Smooth muscle cell (in vitro differentiated cells): Measurements from ENCODE around the gene PCBP1. TPM values are rescaled to one million over a fixed set of nuclear protein-coding genes. Genes with fewer than 3 reads are reported as not detected.

Source experiments
- DNase-seq: peaks from one replicate; lab custom pipeline; 2025; ENCODE audit not compliant: unreplicated experiment; lab: John Stamatoyannopoulos, UW
- H2AFZ ChIP-seq: fragments of 200-600 bp; sonication (generic); 2 replicates; pipeline ENCODE4 v1.6.0; 2016; ENCODE audit warnings: antibody characterized with exemption, low read depth, mild to moderate bottlenecking
- H3F3A ChIP-seq: fragments of 200-600 bp; sonication (generic); 2 replicates; pipeline ENCODE4 v1.6.0; 2017; ENCODE audit warnings: antibody characterized with exemption, low read depth
- H3K27ac ChIP-seq: fragments of 200-600 bp; sonication (generic); 2 replicates; pipeline ENCODE4 v1.5.1; 2016; ENCODE audit warnings: low read depth, mild to moderate bottlenecking
- H3K27me3 ChIP-seq: fragments of 200-600 bp; sonication (generic); 2 replicates; pipeline ENCODE4 v1.6.1; 2016; ENCODE audit warnings: low read depth, mild to moderate bottlenecking
- H3K36me3 ChIP-seq: fragments of 200-600 bp; sonication (generic); 2 replicates; pipeline ENCODE4 v1.5.1; 2016; ENCODE audit warnings: low read depth
- H3K4me1 ChIP-seq: fragments of 200-600 bp; sonication (generic); 2 replicates; pipeline ENCODE4 v1.5.1; 2016; ENCODE audit warnings: low read depth
- H3K4me2 ChIP-seq: fragments of 200-600 bp; sonication (generic); 2 replicates; pipeline ENCODE4 v1.6.0; 2016; ENCODE audit warnings: mild to moderate bottlenecking
- H3K4me3 ChIP-seq: fragments of 200-600 bp; sonication (generic); 2 replicates; pipeline ENCODE4 v1.5.1; 2016; ENCODE audit warnings: mild to moderate bottlenecking
- H3K79me2 ChIP-seq: fragments of 200-600 bp; sonication (generic); 2 replicates; pipeline ENCODE4 v1.6.0; 2016; ENCODE audit warnings: low read depth, mild to moderate bottlenecking
- H3K9ac ChIP-seq: fragments of 200-600 bp; sonication (generic); 2 replicates; pipeline ENCODE4 v1.6.0; 2016; ENCODE audit warnings: low read depth
- H3K9me3 ChIP-seq: fragments of 200-600 bp; sonication (generic); replicated peaks from 2 replicates; pipeline ENCODE4 v1.5.1; 2016; ENCODE audit warnings: low read depth
- H4K20me1 ChIP-seq: fragments of 200-600 bp; sonication (generic); 2 replicates; pipeline ENCODE4 v1.6.0; 2016; ENCODE audit warnings: low read depth
- WGBS: methylation state at CpG from one replicate; pipeline ENCODE4 v1.1.7; 2016; ENCODE audit warnings: low lambda C conversion rate; 5-methylcytosine and 5-hydroxymethylcytosine counted together
- polyA plus RNA-seq: library from polyadenylated mRNA; unstranded; fragments of >200 nt; fragmentation: Nextera tagmentation; extraction: Ambion mirVana; gene quantifications from 2 replicates; pipeline ENCODE4 v1.2.1, GENCODE V29; 2016
- total RNA-seq: library from RNA; depleted of rRNA; stranded (reverse); fragments of >200 nt; gene quantifications from 2 replicates; pipeline ENCODE4 v1.2.3, GENCODE V29; 2014
- TF ChIP-seq, protein P1 (sequence below): fragments of 200-600 bp; sonication (generic); IDR thresholded peaks from 2 replicates; pipeline ENCODE4 v1.5.1; 2017; ENCODE audit warnings: borderline replicate concordance, mild to moderate bottlenecking, antibody characterized with exemption; ENCODE audit not compliant: insufficient read depth, poor library complexity, severe bottlenecking

The PCBP1 gene
- total and polyA plus RNA-seq, 2 experiments from 2014 or later, result 109 to 145 TPM

DNA sequence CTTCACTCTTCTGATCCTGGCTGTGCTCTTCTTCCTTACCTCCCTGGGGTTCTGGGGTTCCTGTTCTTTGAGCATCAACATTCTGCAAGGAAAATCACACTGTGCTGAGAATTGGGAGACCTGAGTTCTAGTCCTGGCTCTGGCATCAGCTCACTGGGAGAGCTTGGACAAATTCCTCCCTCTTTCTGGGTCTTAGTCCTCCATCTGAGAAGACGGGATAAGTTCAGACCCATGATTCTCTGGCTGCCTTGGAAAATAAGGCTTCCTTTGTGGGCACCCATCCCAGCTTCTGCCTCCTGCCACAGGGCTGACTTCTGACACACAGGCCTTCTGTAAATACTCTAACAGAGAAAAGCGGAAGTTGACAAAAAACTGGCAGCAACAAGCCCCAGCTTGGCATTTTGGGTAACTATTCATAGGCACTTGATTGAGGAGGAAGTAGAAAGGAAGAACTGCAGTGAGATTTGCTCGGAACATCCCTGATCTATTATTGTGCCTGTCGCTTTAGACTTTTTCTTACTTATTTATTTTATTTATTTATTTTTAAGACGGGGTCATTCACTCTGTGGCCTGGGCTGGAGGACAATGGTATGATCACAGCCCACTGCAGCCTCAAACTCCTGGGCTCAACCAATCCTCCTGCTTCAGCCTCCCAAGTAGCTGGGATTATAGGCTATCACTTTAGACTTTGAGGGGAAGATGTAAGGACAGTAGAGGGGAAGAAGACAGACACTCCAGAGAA, 7.9 kb downstream of the PCBP1 start:
- H3K4me1 ChIP-seq, result no peaks in the 10 kb centered on the region
- no peaks in the 10 kb centered on the region for H3K79me2 ChIP-seq
- H3K36me3 ChIP-seq, result no peaks in the 10 kb centered on the region
- no peak for DNase-seq
- 90% methylated on average over 5 of the region's 5 CpGs for WGBS
- no peaks in the 10 kb centered on the region for H3F3A ChIP-seq
- TF ChIP-seq, protein P1, sequence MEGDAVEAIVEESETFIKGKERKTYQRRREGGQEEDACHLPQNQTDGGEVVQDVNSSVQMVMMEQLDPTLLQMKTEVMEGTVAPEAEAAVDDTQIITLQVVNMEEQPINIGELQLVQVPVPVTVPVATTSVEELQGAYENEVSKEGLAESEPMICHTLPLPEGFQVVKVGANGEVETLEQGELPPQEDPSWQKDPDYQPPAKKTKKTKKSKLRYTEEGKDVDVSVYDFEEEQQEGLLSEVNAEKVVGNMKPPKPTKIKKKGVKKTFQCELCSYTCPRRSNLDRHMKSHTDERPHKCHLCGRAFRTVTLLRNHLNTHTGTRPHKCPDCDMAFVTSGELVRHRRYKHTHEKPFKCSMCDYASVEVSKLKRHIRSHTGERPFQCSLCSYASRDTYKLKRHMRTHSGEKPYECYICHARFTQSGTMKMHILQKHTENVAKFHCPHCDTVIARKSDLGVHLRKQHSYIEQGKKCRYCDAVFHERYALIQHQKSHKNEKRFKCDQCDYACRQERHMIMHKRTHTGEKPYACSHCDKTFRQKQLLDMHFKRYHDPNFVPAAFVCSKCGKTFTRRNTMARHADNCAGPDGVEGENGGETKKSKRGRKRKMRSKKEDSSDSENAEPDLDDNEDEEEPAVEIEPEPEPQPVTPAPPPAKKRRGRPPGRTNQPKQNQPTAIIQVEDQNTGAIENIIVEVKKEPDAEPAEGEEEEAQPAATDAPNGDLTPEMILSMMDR, result no peak
- H3K27me3 ChIP-seq, result no peaks in the 10 kb centered on the region
- H4K20me1 ChIP-seq, result no peaks in the 10 kb centered on the region
- H3K4me3 ChIP-seq, result no peak overlapping the region
- H3K9me3 ChIP-seq, result no peaks in the 10 kb centered on the region
- H3K27ac ChIP-seq, result no peak overlapping the region
- H3K9ac ChIP-seq, result no peak overlapping the region
- H3K4me2 ChIP-seq, result no peak overlapping the region
- H2AFZ ChIP-seq, result no peak overlapping the region

DNA sequence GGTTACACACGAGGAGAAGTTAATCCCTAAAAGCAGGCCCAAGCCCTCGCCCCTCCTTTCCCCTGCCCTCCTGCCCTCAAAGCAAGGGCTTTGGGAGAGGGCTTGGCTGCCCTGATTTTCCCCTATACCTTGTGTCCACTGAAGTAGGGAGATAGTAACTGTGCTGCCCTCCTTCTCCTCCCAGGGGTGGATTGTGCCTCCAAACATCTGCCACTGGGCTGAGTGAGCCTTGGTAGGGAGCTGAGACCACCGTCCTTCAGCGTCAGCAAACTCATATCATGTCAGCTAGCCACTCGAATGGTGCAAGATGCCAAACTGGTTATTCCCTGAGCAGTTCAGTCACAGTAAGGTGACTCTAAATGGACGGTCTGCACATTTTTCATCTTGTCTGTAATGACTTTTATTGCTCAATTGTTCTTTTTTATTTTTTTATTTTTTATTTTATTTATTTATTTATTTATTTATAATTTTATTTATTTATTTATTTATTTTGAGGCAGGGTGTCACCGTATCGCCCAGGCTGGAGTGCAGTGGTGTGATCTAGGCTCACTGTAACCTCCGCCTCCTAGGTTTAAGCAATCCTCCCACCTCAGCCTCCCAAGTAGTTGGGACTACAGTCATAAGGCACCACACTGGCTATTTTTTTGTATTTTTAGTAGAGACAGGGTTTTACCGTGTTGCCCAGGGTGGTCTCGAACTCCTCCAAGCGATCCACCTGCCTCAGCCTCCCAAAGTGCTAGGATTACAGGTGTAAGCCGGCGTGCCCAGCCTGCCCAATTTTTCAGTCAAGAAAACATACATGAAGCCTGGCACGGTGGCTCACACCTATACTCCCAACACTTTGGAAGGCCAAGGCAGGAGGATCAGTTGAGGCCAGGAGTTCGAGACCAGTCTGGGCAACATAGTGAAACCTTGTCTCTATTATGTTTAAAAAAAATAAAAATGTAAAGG, 8.7 kb downstream of the PCBP1 start:
- Histone ChIP-seq H3K4me3 (no peak overlapping the region), H3K4me1 (no peaks in the 10 kb centered on the region), H3K9me3 (no peaks in the 10 kb centered on the region), H3K27me3 (no peaks in the 10 kb centered on the region), H3K9ac (no peak overlapping the region), H3K4me2 (no peak overlapping the region), H3K27ac (no peak overlapping the region), H4K20me1 (no peaks in the 10 kb centered on the region), H3K36me3 (no peaks in the 10 kb centered on the region), H3K79me2 (no peaks in the 10 kb centered on the region), H2AFZ (no peak overlapping the region), H3F3A (no peaks in the 10 kb centered on the region)
- TF ChIP-seq, protein P1, result no peak
- no peak for DNase-seq
- WGBS, result 93% methylated on average over 16 of the region's 16 CpGs

DNA sequence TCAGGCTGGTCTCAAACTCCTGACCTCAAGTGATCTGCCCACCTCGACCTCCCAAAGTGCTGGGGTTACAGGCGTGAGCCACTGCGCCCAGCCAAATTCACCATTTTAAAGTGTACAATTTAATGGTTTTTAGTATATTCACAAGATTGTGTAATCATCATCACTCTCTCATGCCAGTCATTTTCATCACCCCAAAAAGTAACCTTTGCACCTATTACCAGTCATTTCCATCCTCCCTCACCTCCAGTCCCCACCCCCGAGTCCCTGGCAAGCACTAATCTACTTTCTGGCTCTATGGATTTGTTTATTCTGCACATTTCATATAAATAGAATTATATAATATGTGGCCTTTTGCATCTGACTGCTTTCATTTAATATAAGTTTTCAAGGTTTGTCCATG, 10.8 kb downstream of the PCBP1 start:
- Histone ChIP-seq H3K9ac (no peak overlapping the region), H3K79me2 (no peaks in the 10 kb centered on the region), H3K27ac (no peak overlapping the region), H3K36me3 (no peaks in the 10 kb centered on the region), H4K20me1 (no peaks in the 10 kb centered on the region), H3K4me2 (no peak overlapping the region), H3K27me3 (no peaks in the 10 kb centered on the region), H3F3A (no peaks in the 10 kb centered on the region), H3K4me1 (no peaks in the 10 kb centered on the region), H3K4me3 (no peak overlapping the region), H3K9me3 (no peaks in the 10 kb centered on the region), H2AFZ (no peak overlapping the region)
- TF ChIP-seq, protein P1, result no peak
- WGBS, result 96% methylated on average over 4 of the region's 4 CpGs
- no peak for DNase-seq
